ENCODE data around the gene VAPA.

DNA sequence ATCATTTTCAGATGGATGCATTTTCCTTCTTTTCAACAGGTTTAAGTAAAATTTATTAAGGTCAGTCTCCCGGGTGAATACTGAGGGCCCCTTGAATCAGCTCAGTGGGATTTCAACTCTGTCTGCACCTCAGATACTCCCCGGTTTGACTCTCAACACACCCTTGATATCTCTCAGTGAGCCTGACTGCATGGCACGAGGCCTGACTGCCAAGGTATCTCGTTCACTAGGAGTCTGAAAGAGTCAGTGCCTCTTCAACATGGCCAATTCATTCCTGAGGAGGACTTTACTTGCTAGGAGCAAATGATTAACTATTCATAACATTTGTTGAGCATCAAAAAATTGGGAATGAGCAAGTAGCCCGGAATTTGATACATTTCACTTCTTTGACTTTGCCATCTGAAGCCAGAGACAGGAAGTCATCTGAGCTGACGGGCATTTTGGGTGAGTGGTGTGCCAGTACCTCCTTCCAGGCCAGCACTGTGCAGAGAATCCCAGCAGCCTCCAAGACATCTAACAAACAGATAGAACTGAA is 81.0 kb downstream of the VAPA start:
- TF ChIP-seq POLR2A (IDR thresholded peaks at IDR 0.05) (no peak), POLR2AphosphoS5 (IDR thresholded peaks at IDR 0.05) (no peak), EP300 (IDR thresholded peaks at IDR 0.05) (no peak)
- TF ChIP-seq, protein P1, sequence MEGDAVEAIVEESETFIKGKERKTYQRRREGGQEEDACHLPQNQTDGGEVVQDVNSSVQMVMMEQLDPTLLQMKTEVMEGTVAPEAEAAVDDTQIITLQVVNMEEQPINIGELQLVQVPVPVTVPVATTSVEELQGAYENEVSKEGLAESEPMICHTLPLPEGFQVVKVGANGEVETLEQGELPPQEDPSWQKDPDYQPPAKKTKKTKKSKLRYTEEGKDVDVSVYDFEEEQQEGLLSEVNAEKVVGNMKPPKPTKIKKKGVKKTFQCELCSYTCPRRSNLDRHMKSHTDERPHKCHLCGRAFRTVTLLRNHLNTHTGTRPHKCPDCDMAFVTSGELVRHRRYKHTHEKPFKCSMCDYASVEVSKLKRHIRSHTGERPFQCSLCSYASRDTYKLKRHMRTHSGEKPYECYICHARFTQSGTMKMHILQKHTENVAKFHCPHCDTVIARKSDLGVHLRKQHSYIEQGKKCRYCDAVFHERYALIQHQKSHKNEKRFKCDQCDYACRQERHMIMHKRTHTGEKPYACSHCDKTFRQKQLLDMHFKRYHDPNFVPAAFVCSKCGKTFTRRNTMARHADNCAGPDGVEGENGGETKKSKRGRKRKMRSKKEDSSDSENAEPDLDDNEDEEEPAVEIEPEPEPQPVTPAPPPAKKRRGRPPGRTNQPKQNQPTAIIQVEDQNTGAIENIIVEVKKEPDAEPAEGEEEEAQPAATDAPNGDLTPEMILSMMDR (IDR thresholded peaks at IDR 0.05), result no peak

Measured in gastroesophageal sphincter (tissue), 3 donors.